OCI-LY7 (cell line): ENCODE data around the gene OTOF.

Source experiments
- CTCF ChIP-seq: fragments of 200-600 bp; sonication (generic); conservative IDR thresholded peaks from 2 replicates; pipeline ENCODE4 v1.5.1; 2014; ENCODE audit warnings: mild to moderate bottlenecking, antibody characterized with exemption, low read length, moderate library complexity, mixed read lengths
- EZH2phosphoT487 ChIP-seq: fragments of 200-600 bp; sonication (generic); IDR thresholded peaks from 2 replicates; pipeline ENCODE4 v1.6.1; 2018; ENCODE audit warnings: low read depth, borderline replicate concordance, mild to moderate bottlenecking, mixed run types, antibody characterized with exemption, low read length, moderate library complexity, mixed read lengths

- TF ChIP-seq EZH2phosphoT487 (no peak), CTCF (no peak)
Observed at GRCh38 chr2:26453421-26454329, 24.2 kb downstream of the OTOF start.
